ENCODE results near the gene AKAP13.

DNA sequence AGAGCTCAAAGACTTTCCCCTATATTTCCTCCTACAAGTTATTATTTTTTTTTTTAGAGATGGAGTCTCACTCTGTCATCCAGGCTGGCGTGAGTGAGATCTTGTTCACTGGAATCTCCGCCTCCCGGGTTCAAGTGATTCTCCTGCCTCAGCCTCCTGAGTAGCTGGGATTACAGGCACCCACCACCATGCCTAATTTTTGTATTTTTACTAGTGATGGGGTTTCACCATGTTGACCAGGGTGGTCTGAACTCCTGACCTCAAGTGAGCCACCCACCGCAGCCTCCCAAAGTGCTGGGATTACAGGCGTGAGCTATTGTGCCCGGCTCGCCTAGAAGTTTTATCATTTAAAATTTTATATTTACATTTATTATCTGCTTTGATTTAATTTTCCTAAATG, 5.9 kb downstream of the AKAP13 start:
- TF ChIP-seq CTCF (IDR thresholded peaks at IDR 0.05) (no peak), POLR2A (IDR thresholded peaks at IDR 0.05) (no peak)

Measured in uterus (tissue), 2 donors.